Gastrocnemius medialis (tissue), 4 donors: ENCODE data around the gene TCERG1L.

Source experiments
- POLR2A ChIP-seq, 2 donors: fragments of 450-650 bp; IDR thresholded peaks; one replicate each; pipeline ENCODE4 v1.6.1; 2017; ENCODE audit warnings: antibody characterized with exemption in 2 of 2, mild to moderate bottlenecking in 2 of 2, moderate library complexity in 2 of 2
- TF ChIP-seq, protein P1 (sequence below), 5 experiments: fragments of 450-650 bp in 3 of 5; fragments of 200-600 bp in 2 of 5; sonication (generic) in 2 of 5; IDR thresholded peaks in 4 of 5; conservative IDR thresholded peaks in 1 of 5; 1 replicate in 4 of 5; 2 replicates in 1 of 5; pipeline ENCODE4 v1.5.1; 2016 to 2019; ENCODE audit warnings: antibody characterized with exemption in 5 of 5, mild to moderate bottlenecking in 3 of 5, moderate library complexity in 3 of 5

GRCh38 chr10:131078131-131078881 is 233.2 kb downstream of the TCERG1L start:
- TF ChIP-seq, protein P1, sequence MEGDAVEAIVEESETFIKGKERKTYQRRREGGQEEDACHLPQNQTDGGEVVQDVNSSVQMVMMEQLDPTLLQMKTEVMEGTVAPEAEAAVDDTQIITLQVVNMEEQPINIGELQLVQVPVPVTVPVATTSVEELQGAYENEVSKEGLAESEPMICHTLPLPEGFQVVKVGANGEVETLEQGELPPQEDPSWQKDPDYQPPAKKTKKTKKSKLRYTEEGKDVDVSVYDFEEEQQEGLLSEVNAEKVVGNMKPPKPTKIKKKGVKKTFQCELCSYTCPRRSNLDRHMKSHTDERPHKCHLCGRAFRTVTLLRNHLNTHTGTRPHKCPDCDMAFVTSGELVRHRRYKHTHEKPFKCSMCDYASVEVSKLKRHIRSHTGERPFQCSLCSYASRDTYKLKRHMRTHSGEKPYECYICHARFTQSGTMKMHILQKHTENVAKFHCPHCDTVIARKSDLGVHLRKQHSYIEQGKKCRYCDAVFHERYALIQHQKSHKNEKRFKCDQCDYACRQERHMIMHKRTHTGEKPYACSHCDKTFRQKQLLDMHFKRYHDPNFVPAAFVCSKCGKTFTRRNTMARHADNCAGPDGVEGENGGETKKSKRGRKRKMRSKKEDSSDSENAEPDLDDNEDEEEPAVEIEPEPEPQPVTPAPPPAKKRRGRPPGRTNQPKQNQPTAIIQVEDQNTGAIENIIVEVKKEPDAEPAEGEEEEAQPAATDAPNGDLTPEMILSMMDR (IDR thresholded peaks at IDR 0.05 in 4 of 5, conservative IDR thresholded peaks at IDR 0.05 in 1 of 5), result no peak
- TF ChIP-seq POLR2A (IDR thresholded peaks at IDR 0.05), result no peak
